Activated T-helper 9 cell treated with anti-CD3 and anti-CD28 coated beads, Interleukin-2, amount 50 U/mL, for 16 hours (primary cell): ENCODE data around the gene CYP11A1.
"Not testable (repeated sequence)": the region's sequence is repeated elsewhere in the genome, so short reads cannot be mapped to it uniquely, and the experiment has no call there.

Source experiments
- DNase-seq: peaks from one replicate; pipeline ENCODE4 v3.0.0-alpha.2; 2020; ENCODE audit warnings: low read depth

CYP11A1 gene

GRCh38 chr15:74374648-74375302 lies 7.3 kb upstream of the CYP11A1 start:
- no peak for DNase-seq

- peak; percentile 93 for DNase-seq
Measured at GRCh38 chr15:74373731-74374647, 6.5 kb upstream of the CYP11A1 start.

GRCh38 chr15:74373056-74373650 lies 5.7 kb upstream of the CYP11A1 start:
- DNase-seq: no peak

GRCh38 chr15:74370471-74370870 lies 3.0 kb upstream of the CYP11A1 start:
- no peak for DNase-seq

GRCh38 chr15:74369756-74370155 lies 2.3 kb upstream of the CYP11A1 start:
- DNase-seq: no peak

- DNase-seq: no peak
Measured at GRCh38 chr15:74369084-74369745, 1.8 kb upstream of the CYP11A1 start.

- no peak for DNase-seq
Measured at GRCh38 chr15:74368121-74368520, 675 bp upstream of the CYP11A1 start.

GRCh38 chr15:74365598-74366445 lies 1.6 kb downstream of the CYP11A1 start:
- DNase-seq: no peak

- no peak for DNase-seq
Measured at GRCh38 chr15:74364936-74365597, 2.4 kb downstream of the CYP11A1 start.

- no peak for DNase-seq
Measured at GRCh38 chr15:74362482-74362881, 5.0 kb downstream of the CYP11A1 start.

- not testable (repeated sequence) for DNase-seq
Measured at GRCh38 chr15:74360855-74361254, 6.6 kb downstream of the CYP11A1 start.

- DNase-seq: not testable (repeated sequence)
Measured at GRCh38 chr15:74359376-74359775, 8.1 kb downstream of the CYP11A1 start.

GRCh38 chr15:74357514-74357913 lies 9.9 kb downstream of the CYP11A1 start:
- not testable (repeated sequence) for DNase-seq

GRCh38 chr15:74356050-74356449 lies 11.4 kb downstream of the CYP11A1 start:
- not testable (repeated sequence) for DNase-seq

- not testable (repeated sequence) for DNase-seq
Measured at GRCh38 chr15:74353992-74354391, 13.5 kb downstream of the CYP11A1 start.

GRCh38 chr15:74352393-74352910 lies 15.0 kb downstream of the CYP11A1 start:
- no peak for DNase-seq

- no peak for DNase-seq
Measured at GRCh38 chr15:74351670-74352069, 15.8 kb downstream of the CYP11A1 start.

- no peak for DNase-seq
Measured at GRCh38 chr15:74350295-74351275, 16.9 kb downstream of the CYP11A1 start.

- DNase-seq: no peak
Measured at GRCh38 chr15:74349241-74349778, 18.1 kb downstream of the CYP11A1 start.
